GM18858 (cell line): ENCODE data around the gene ARAP1.
"Not testable (repeated sequence)": the region's sequence is repeated elsewhere in the genome, so short reads cannot be mapped to it uniquely, and the experiment has no call there.

Experiments
- ATAC-seq: cut with Tn5 transposase; IDR thresholded peaks from one replicate; pipeline ENCODE4 v1.9.1; 2021; ENCODE audit not compliant: unreplicated experiment

ARAP1 gene

DNA sequence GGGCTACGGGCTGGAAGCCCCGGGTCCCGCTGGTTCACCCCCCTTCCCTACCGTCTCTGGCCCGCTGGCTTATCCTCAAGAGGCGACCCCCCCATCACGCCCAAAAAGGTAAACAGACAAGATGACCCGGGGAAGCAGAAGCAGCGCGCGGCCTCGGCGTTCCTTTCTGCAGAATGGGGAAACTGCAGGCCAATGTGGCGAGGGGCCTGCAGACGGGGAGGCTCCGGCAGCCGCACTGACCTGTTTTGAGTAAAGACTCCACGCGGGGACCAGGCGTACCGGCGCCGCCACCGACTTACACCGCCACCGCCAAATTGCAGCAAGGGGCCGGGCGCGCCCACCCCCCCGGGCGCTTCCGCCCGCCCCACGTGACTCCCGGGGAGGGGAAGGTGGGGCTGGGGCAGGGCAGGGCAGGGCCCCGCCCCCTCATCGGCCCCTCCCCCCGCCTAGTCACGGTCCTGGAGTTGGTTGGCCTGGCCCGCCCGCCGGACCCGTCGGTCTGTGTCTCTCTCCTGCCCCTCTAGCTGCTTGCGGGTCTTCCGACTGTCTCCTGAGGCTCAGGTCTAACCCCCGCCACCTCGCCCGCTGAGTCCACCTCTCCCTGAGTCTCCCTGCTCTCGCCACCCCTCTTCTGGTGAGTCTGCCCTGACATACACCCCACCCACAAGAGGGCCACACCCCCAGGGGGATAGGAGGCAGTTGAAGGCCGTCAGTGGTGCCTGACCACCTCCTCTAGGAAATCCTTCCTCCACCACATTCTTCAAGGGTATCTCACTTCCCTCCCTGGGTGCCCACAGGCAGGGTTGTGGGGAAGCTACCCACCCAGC lies at the start of gene ARAP1:
Gene ARAP1 (minus strand): TSS at position 321 of the 827 bp plus-strand sequence. CDS start 25,280 bp downstream, outside the sequence.
- peak; percentile 65 for ATAC-seq

DNA sequence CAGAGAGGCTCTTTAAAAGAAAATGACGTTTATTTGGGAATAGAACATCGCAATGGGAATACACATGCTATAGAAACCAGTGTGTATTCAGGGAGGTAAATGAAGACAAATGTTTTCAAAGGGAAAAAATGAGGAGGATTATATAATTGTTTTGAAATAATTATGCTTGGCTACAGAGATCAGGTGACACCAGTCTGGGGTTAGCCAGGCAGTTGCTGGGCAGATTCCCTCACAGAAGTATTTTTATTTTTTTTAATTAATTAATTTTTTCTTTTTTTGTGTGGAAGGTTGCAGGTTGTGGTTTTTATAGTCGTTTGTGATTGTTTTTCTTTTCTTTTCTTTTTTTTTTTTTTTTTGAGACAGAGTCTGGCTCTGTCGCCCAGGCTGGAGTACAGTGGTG lies 47.2 kb upstream of the ARAP1 start:
- ATAC-seq, result no peak

DNA sequence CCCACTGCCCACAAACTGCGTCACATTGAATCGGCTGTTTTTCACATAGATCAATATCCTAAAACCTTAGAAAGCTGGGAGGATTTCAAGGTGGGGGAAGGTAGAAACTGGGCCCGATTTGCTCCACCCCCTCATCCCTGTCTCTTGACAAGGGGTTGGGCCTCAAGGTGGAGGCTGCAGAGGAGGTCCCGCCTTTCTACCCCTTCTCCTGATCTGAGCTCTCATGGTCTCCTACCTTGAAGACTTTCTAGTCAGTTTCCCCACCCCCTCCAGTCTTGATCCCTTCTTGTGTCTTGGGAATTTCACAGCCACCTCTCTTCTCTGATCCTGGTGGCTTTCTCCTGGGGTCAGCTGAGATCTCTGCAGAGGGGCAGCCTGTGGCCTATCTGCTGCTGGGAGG lies 46.2 kb upstream of the ARAP1 start:
- ATAC-seq, result no peak

DNA sequence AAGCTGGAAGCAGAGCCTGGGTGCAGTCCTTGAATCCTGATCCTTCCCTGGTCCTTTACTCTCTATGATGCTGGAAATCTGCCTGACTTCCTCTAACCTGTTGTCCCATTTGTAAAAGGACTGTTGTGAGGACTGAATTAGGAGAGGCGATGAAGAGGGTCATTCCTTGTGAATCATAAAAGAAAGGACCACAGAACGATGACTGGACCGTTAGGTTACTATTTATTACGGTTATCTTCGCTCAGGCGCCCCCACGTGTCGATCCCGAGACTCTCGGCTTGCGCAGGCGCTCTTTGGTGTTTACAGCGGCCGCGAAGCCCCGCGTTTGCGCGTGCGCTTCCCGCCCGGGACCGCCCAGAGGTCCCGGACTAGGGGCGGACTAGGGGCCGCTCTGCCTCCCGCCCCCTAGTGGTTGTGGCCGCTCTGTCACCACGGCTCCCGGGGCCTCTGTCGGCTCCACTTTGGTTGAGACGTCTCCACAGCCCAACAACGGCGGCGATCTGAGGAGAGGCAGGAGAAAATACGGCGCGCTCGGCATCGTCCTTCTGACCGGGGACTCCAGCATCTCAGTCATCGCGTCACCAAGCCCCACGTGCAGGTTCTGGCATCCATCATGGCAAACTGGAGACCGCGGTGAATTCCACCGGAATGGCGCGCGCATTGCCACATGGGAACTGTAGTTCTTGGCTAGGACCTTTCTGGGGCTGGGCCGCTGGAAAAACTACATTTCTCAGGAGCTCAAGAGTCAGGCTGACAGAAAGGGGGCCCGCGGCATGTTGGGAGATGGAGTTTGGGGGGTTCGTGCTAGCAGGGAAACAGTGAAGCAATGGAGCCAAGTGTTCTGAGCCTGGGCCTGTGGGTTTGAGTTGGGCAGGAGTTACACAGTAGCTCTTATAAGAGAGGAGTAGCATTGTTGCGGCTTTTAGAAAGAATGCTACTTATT lies 41.5 kb upstream of the ARAP1 start, which contains the start of gene STARD10:
Gene STARD10 (minus strand): TSS at position 623 of the 943 bp plus-strand sequence. CDS start 12,866 bp downstream, outside the sequence.
- ATAC-seq, result peak; percentile 79

DNA sequence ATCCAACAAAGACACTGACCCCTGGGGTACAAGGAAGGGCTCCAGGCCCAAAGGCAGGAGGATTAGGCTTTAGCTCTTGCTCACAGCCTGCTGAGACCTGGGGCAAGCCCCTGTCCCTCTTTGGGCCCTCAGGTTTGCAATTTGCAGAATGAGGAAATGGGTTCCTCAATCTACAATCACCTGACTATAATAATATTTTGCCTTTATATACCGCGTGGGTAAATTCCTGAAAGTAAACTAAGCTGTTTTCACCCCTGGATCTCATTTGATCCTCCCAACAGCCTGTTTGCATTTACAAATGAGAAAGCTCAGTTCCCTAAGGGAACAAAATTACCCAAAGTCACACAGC lies 40.8 kb upstream of the ARAP1 start:
- ATAC-seq, result no peak

DNA sequence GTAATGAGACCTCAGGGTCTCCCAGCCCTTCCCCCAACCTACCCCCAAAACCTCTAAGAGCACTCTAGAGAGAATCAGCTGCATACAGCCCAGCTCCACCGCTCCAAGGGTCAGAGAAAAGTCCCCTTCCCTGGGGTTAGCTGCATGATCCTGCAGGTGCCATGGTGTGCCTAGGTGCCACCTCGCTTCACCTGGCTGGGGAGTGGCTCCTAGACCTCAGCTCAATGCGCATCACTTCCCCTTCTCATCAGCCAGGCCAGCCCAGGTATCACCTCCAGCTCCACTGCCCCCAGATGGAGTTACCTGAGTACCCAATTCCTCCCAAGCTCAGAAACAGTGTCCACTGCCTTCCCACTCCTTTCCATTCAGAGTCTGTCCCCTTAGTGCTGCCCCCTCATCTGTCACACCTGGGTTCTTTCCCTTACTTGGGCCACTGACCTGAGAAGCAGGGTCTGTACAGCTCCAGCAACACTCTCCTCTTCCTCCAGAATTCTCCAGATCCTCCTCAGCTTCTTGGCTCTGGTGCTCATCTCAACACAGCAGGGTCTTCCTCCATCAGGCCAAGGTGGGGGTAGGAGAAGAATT lies 40.3 kb upstream of the ARAP1 start:
- ATAC-seq, result no peak

DNA sequence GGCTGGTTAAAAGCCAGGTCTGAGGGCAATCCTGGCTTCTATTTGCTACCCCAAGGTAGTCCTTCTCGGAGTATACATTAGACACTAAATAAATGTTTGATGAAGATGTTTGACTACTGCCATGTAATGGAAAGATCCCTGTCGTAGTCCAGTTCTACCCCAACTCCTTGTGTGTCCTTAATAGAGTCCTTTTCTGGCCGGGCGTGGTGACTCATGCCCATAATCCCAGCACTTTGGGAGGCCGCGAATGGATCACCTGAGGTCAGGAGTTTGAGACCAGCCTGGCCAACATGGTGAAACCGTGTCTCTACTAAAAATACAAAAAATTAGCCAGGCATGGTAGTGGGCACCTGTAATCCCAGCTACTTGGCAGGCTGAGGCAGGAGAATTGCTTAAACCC lies 39.0 kb upstream of the ARAP1 start:
- ATAC-seq, result not testable (repeated sequence)

DNA sequence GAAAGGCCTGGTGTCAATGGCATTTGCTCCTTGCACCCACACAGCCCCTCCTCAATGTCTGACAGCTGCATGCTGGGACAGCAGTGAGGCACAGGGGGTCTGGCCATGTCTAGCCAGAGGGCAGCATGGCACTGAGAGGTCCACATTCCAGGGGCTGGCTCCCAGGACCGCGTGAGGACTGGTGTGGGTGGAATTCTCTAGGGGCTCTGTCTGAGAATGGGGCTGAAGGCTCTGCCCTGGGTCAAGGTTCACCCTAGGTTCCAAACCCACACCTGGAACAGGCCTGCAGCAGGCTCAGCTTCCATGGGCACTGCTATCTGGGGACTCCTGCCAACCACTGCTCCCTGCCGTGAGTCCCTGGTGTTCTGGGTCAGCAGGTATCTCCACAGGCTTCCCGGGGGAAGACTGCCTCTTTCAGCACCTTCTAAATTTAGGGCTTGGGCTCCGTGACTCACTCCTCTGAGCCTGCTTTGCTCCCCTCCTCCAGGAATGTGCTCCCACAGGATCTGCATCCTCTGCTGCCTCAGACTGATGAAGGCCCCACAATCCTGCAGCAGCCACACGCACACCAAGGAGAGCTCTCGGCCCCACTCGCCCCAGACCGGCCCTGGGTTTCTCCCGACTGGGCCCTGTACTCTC lies 37.4 kb upstream of the ARAP1 start:
- ATAC-seq, result no peak

DNA sequence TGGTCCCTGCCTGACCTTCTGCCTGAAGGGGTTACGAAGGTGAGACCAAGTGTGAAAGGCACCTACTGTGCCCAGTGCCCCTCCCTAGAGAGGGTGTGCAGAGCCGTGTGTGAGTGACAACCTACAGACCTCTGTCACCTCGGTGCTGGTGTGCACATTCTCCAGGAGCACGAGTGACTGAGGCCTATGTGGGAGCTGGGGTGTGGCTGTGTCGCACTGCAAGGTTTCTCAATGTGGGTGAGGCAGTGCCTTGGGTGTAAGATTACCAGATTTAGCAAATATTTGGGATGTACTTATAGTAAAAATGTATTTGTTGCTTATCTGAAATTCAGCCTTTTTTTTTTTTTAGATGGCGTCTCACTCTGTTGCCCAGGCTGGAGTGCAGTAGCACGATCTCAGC lies 36.0 kb upstream of the ARAP1 start:
- ATAC-seq, result no peak

DNA sequence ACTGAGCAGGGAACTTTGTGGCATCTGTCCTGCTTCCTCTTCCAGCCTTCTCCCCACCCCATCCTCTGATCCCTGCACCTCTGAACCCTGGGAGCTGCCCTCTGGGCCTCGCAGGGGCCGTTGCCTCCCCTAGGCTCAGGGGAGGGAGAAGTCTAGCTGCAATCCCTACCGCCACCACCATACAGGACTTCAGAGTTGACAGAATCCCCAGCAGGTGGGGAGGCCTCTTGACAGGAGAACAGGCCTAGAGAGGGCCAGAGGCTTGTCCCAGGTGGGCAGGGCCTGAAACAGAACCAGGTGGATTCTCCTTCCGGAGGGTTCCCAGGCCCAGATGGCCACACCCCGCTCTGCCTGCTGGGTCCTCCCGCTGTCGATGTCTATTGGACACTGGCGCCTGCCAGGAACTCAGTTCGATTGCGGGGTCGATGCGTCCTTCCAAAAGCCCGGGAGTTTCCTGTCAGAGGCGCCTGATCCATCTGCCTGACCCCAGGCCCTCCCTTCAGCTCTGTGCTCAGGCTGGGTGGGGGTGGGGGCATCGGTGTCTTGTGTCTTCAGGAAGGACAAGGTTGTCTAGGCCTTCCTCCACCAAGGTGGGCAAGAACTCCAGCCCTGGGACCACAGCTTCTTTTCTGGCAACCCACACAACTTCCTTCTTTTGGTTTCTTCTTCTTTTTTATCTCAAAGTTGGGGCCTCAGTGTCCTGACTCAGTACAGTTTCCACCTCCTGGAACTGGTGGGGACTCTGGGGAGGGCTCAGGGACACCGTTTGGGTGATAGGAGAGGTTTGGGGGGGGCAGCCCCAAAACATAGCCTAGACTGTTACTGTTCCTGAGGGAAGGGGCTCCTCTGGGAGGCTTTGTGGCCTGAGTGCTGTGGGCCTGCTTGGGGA lies 35.3 kb upstream of the ARAP1 start:
- no peak for ATAC-seq

DNA sequence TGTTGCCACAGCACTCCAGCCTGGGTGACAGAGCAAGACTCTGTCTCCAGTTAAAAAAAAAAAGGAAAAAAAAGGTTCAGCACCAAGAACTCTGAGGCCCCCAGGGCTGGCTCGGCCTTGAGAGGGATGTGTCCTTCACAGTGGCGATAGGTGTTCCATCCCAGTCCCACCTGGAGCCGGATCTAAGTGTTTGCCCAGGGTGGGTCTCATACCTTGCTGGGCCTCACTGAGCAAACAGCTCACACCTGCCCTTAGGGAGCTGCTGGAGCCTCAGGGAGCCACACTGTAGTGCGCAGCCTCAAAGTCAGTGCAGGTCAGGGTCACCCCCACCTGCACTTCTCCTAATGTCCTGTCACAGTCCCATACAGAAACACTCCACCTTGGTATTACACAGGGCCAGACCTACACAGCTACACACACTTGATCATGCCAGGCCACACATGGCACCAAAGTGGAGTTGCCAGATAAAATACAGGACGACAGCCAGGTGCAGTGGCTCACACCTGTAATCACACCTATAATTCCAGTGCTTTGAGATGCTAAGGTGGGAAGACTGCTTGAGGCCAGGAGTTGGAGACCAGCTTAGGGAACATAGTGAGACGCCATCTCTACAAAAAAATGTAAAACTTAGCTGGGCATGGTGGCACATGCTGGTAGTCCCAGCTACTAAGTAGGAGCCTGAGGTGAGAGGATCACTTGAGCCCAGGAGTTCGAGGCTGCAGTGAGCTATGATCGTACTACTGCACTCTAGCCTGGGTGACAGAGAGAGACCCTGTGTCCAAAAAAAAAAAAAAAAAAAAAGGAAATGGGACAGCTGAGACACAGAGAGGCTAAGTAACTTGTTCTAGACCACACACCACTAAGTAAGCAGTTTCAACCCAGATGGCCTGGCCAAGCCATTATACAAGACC lies 34.4 kb upstream of the ARAP1 start:
- no peak for ATAC-seq

DNA sequence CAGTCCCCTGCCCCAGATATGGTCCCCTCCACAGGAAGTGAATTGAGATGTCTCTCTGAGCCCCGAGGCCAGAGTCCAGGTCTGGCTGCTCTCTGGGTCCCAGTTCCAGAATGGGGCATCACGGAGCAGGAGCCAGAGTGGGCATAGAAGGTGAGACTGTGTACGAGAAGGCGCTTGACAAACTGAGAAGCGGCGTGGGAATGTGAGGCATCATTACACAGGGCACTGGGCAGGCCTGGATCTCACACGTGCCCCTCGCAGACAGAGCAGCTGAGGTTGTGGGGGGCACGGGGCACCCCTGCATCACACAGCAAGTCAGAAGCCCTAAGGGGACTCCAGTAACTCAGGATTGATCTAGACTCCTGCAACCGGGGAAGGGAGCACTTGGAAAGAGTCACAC lies 32.5 kb upstream of the ARAP1 start:
- no peak for ATAC-seq

DNA sequence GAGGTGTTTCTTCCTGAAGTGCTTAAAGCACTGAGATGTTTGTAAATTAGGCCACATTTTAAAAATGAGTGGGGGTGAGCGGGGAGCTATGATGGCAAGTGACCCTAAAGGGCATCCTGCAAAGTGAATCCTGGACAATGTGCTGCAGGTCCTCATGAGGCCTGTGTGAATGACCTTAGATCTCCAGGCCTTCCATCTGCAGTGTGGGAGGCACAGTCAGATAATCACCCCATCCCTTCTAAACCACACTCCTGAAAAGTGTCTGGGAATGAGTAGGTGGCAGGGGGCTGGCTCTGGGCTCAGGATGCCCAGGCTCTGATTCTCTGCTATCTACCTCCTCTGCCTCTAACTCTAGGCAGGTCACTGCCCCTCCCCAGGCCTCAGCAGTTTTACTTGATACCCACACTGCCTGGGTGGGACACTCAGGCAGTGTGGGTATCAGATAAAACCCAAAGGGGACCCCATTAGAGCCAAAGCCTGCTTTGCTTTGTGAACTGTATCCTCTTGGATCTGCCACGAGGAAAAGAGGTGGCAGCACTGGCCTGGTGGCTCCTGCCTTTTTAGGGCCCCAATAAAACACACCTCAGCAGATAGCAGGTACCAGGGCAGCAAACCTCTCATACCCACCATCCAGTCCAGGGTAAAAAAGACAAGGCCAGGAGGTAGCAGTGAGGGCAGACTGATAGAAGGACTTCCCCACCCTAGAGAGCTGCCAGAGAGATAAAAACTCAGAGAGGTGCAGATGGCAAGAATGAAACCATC lies 31.1 kb upstream of the ARAP1 start:
- no peak for ATAC-seq

DNA sequence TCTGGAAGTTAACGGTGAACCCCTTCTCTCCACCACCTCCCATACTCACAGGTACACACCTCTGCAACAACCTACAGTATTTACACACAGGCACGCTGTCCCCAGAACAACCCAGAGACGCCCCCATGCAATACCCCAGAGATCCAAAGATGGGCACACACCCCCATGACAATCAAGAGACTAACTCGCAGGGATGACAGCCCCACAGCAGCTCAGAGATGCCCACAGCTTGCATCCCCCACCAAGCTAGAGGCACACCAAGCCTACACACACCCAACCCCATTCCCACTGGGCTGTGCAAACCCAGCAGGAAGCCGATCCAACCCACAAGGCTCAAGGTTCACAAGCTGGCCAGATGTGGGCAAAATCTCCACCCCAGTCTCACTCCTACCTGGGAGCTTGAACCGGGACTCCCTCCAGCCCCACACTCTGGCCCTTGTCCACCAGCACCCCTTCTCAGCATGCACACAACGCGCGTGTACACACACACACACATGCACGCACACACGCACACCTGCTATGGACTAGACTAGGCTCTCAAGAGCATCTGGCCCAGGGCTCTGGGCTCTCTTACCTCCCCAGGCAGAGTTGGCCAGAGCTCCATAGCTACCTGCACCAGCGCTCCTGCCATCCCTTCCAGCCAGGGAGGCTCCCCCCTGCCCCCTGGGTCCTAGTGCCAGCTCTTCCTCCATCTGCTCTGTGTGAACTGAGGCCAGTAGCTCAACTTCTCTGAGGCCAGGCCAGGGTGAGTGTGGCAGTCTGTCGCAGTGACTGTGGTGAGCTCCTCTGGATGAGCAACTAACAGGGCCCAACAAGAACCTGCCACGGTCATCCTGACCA lies 30.1 kb upstream of the ARAP1 start:
- ATAC-seq, result no peak

DNA sequence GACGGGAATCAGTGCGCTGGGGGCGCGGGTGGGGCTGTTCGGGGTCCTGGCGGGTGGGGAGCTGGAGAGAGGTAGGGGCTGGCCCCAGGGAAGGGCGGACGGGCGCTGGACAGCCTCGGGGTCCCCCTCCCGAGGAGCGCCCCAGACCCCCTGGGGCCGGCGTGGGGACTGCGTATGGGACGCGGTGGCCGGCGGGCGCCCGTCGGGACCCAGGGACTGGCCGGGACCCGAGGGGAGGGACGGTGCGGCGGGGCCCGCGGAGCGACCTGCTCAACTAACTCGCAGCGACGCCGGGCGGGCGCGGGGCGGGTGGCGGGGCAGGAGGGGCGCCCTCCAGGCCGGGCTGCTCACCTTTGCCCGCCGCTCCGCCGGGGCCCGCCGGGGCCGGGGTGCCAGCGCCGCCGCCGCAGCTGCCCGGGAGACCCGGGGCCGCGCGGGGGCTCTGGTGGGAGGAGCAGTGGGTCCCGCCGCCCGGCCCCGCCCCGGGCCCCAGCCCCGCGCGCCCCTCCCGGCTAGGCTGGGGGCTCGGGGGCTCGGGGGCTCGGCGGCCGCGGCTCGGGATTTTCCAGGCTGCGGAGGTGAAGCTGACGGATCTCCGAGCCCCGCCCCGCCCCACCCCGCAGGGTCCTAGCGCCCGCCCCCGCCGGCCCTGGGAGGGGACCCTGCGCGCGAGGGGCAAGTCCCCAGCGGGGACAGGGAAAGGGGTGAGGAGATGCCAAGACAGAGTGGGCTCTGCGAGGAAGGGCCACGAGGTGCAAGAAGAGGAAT lies 29.3 kb upstream of the ARAP1 start:
- no peak for ATAC-seq

DNA sequence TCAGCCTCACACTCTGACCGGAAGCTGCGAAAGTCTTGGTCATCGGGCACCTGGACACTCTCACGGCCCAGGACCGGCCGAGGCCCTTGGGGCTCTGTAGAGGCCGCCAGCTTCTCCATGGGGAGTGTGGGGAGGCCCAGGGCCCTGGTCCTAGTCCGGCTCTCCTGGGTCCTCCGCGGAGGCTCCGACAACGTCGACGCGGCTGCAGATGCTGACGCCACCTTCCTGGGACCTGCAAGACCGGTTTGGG lies 28.8 kb upstream of the ARAP1 start:
- no peak for ATAC-seq
